Stimulated activated CD8-positive, alpha-beta memory T cell treated with anti-CD3 and anti-CD28 coated beads, Interleukin-2, amount 100 ng/mL, for 48 hours (primary cell): ENCODE measurements around the gene PCDHB8.
"Not testable (repeated sequence)": the region's sequence is repeated elsewhere in the genome, so short reads cannot be mapped to it uniquely, and the experiment has no call there.

Source experiments
- DNase-seq, 2 donors: peaks; one replicate each; pipeline ENCODE4 v3.0.0-alpha.2; 2020; ENCODE audit warnings: low read depth in 2 of 2

PCDHB8 gene

DNA sequence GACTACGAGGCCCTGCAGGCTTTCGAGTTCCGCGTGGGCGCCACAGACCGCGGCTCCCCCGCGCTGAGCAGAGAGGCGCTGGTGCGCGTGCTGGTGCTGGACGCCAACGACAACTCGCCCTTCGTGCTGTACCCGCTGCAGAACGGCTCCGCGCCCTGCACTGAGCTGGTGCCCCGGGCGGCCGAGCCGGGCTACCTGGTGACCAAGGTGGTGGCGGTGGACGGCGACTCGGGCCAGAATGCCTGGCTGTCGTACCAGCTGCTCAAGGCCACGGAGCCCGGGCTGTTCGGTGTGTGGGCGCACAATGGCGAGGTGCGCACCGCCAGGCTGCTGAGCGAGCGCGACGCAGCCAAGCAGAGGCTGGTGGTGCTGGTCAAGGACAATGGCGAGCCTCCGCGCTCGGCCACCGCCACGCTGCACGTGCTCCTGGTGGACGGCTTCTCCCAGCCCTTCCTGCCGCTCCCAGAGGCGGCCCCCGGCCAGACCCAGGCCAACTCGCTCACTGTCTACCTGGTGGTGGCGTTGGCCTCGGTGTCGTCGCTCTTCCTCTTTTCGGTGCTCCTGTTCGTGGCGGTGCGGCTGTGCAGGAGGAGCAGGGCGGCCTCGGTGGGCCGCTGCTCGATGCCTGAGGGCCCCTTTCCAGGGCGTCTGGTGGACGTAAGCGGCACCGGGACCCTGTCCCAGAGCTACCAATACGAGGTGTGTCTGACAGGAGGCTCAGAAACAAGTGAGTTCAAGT, 6.7 kb downstream of the PCDHB8 start:
- DNase-seq, result not testable (repeated sequence)

DNA sequence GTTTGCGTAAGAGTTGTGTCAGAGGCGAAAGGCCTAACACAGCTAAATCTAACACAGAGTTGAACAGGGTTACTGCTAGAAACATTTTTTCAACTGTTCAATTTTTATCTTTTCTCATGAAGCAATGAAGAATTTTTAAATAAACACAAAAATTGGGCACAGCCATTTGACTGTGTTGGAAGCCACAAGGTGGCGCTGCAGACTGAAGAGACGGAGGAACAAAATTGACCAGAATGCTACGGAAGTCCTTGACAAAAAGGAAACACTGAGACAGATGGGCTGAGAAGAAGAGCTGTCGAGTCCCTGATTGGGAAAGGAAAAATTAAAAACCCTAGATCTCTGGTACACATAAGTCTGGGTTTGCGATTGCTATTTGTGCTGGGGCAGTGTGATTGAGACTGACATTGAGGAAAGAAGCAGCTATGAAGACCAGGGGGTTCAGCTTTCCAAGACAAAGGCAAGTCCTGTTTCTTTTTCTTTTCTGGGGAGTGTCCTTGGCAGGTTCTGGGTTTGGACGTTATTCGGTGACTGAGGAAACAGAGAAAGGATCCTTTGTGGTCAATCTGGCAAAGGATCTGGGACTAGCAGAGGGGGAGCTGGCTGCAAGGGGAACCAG, 9.4 kb downstream of the PCDHB8 start, which contains the start of gene PCDHB9:
TSS of gene PCDHB9 (plus strand) at position 265 of the 616 bp plus-strand sequence. CDS start at position 423, 158 bp downstream.
- no peak for DNase-seq

DNA sequence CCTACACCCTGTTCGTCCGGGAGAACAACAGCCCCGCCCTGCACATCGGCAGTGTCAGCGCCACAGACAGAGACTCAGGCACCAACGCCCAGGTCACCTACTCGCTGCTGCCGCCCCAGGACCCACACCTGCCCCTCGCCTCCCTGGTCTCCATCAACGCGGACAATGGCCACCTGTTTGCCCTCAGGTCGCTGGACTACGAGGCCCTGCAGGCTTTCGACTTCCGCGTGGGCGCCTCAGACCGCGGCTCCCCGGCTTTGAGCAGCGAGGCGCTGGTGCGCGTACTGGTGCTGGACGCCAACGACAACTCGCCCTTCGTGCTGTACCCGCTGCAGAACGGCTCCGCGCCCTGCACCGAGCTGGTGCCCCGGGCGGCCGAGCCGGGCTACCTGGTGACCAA, 11.1 kb downstream of the PCDHB8 start:
- not testable (repeated sequence) for DNase-seq

DNA sequence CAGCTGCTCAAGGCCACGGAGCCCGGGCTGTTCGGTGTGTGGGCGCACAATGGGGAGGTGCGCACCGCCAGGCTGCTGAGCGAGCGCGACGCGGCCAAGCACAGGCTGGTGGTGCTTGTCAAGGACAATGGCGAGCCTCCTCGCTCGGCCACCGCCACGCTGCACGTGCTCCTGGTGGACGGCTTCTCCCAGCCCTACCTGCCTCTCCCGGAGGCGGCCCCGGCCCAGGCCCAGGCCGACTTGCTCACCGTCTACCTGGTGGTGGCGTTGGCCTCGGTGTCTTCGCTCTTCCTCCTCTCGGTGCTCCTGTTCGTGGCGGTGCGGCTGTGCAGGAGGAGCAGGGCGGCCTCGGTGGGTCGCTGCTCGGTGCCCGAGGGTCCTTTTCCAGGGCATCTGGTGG, 11.5 kb downstream of the PCDHB8 start:
- not testable (repeated sequence) for DNase-seq

DNA sequence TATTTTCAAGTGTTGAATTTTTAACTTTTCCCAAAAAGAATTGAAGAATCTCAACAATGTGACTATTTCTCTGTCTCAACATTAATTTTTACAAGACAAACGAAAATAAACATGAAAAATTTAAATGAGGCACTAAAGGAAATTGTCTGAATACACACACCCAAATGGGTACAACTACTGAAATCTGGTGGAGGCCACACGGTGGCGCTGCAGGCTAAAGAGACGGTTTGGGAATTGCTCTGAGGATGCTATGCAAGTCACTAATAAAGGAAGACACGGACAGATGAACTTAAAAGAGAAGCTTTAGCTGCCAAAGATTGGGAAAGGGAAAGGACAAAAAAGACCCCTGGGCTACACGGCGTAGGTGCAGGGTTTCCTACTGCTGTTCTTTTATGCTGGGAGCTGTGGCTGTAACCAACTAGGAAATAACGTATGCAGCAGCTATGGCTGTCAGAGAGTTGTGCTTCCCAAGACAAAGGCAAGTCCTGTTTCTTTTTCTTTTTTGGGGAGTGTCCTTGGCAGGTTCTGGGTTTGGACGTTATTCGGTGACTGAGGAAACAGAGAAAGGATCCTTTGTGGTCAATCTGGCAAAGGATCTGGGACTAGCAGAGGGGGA, 14.6 kb downstream of the PCDHB8 start, which contains the start of gene PCDHB10:
TSS of gene PCDHB10 (plus strand) at position 244 of the 616 bp plus-strand sequence. CDS start at position 444, 200 bp downstream.
- DNase-seq, result no peak

DNA sequence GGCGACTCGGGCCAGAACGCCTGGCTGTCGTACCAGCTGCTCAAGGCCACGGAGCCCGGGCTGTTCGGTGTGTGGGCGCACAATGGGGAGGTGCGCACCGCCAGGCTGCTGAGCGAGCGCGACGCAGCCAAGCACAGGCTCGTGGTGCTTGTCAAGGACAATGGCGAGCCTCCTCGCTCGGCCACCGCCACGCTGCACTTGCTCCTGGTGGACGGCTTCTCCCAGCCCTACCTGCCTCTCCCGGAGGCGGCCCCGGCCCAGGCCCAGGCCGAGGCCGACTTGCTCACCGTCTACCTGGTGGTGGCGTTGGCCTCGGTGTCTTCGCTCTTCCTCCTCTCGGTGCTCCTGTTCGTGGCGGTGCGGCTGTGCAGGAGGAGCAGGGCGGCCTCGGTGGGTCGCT, 16.7 kb downstream of the PCDHB8 start:
- not testable (repeated sequence) for DNase-seq

DNA sequence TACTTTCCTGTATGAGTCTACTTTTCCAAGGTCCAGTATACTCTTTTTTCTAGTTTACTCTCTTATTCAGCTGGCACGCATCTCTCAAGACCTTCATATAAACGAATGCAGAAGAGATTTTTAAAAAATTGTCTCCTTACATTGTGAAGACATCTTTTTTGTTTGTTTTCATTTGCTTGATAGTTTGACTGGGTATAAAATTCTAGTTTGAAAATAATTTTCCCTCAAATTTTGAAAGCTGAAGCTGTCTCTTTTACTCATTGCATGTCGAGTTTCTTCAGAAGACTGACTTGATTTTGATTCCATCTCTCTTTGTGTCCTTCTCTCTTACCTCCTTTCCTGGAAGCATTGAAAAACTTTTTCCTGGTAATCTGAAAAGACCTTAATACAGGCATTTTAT, 18.8 kb downstream of the PCDHB8 start:
- DNase-seq, result no peak

DNA sequence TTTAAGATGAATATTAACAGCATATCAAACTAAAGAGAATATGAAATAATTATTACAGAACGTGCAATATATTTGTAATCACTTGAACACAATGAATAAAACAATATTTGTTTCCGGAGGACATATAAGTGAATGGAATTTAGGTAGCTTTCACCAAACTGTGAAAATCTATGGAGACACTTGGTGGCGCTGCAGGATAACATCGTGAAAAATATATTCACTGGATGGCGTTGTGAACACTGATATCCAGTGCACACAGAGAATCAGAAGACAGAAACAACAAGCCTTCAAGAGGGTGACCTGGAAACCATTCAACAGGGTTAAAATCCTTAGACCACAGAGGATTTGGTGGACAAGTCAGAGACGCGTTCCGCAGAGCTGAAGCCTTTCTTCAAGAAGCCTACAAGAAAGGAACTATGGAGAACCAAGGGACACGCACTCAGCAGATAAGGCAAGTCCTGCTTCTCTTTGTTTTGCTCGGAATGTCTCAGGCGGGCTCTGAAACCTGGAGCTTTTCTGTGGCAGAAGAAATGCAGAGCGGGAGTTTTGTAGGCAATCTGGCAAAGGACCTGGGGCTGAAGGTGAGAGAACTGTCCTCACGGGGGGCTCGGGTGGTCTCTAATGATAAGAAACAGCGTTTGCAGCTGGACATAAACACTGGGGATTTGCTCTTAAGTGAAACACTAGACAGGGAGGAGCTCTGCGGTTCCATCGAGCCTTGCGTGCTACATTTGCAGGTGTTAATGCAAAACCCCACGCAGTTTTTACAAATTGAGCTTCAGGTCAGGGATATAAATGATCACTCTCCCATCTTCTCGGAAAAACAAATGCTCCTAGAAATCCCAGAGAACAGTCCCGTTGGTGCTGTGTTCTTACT, 22.0 kb downstream of the PCDHB8 start, which contains the start of gene PCDHB11:
TSS of gene PCDHB11 (plus strand) at position 269 of the 877 bp plus-strand sequence. CDS start at position 417, 148 bp downstream.
- DNase-seq, result no peak

DNA sequence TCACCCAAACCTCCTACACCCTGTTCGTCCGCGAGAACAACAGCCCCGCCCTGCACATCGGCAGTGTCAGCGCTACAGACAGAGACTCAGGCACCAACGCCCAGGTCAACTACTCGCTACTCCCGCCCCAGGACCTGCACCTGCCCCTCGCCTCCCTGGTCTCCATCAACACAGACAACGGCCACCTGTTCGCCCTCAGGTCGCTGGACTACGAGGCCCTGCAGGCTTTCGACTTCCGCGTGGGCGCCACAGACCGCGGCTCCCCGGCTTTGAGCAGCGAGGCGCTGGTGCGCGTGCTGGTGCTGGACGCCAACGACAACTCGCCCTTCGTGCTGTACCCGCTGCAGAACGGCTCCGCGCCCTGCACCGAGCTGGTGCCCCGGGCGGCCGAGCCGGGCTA, 23.5 kb downstream of the PCDHB8 start:
- DNase-seq, result not testable (repeated sequence)

DNA sequence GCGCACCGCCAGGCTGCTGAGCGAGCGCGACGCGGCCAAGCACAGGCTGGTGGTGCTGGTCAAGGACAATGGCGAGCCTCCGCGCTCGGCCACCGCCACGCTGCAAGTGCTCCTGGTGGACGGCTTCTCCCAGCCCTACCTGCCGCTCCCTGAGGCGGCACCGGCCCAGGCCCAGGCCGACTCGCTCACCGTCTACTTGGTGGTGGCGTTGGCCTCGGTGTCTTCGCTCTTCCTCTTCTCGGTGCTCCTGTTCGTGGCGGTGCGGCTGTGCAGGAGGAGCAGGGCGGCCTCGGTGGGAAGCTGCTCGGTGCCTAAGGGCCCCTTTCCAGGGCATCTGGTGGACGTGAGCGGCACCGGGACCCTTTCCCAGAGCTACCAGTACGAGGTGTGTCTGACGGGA, 24.1 kb downstream of the PCDHB8 start:
- DNase-seq, result not testable (repeated sequence)

DNA sequence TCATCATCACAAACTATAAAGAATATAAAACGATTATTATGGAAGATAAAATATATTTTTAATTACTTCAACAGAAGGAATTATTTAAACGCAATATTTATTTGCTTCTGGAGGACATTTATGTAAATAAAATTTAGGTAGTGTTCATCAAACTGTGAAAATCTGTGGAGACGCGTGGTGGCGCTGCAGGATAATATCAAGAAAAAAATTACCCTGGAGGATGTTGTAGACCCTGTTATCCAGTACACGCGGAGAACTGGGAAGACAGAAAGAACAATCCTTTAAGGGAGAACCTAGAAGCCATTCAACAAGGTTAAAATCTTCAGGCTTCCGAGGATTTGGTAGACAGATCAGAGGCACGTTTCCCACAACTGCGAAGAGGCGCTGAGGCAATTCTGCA, 30.9 kb downstream of the PCDHB8 start, which contains the start of gene PCDHB12:
TSS of gene PCDHB12 (plus strand) at position 242 of the 400 bp plus-strand sequence. CDS start 189 bp downstream, outside the sequence.
- DNase-seq, result no peak

DNA sequence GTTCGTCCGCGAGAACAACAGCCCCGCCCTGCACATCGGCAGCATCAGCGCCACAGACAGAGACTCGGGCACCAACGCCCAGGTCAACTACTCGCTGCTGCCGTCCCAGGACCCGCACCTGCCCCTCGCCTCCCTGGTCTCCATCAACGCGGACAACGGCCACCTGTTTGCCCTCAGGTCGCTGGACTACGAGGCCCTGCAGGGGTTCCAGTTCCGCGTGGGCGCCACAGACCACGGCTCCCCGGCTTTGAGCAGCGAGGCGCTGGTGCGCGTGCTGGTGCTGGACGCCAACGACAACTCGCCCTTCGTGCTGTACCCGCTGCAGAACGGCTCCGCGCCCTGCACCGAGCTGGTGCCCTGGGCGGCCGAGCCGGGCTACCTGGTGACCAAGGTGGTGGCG, 32.7 kb downstream of the PCDHB8 start:
- not testable (repeated sequence) for DNase-seq

DNA sequence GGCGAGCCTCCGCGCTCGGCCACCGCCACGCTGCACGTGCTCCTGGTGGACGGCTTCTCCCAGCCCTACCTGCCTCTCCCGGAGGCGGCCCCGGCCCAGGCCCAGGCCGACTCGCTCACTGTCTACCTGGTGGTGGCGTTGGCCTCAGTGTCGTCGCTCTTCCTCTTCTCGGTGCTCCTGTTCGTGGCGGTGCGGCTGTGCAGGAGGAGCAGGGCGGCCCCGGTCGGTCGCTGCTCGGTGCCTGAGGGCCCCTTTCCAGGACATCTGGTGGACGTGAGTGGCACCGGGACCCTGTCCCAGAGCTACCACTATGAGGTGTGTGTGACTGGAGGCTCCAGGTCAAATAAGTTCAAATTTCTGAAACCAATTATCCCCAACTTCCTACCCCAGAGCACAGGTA, 33.3 kb downstream of the PCDHB8 start:
- DNase-seq, result not testable (repeated sequence)

DNA sequence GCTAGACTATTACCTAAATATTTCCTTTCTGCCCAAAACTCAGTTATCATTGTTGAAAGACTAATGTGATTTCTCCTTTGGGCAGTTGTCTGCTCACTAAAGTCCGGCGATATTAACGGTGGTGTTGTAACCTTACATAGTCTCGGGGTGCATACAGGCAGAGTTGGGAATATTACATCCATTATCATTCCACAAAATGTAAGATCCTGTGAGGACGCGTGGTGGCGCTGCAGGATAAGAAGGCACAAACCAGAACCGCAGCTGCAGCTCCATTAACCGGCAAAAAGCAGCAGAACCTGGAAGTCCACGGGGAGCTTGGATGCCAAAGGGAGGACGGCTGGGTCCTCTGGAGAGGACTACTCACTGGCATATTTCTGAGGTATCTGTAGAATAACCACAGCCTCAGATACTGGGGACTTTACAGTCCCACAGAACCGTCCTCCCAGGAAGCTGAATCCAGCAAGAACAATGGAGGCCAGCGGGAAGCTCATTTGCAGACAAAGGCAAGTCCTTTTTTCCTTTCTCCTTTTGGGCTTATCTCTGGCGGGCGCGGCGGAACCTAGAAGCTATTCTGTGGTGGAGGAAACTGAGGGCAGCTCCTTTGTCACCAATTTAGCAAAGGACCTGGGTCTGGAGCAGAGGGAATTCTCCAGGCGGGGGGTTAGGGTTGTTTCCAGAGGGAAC, 36.2 kb downstream of the PCDHB8 start, which contains the start of gene PCDHB13:
TSS of gene PCDHB13 (plus strand) at position 264 of the 684 bp plus-strand sequence. CDS start at position 469, 205 bp downstream.
- DNase-seq, result not testable (repeated sequence)

DNA sequence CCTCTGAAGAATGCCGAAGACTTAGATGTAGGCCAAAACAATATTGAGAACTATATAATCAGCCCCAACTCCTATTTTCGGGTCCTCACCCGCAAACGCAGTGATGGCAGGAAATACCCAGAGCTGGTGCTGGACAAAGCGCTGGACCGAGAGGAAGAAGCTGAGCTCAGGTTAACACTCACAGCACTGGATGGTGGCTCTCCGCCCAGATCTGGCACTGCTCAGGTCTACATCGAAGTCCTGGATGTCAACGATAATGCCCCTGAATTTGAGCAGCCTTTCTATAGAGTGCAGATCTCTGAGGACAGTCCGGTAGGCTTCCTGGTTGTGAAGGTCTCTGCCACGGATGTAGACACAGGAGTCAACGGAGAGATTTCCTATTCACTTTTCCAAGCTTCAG, 37.0 kb downstream of the PCDHB8 start:
- DNase-seq, result not testable (repeated sequence)

DNA sequence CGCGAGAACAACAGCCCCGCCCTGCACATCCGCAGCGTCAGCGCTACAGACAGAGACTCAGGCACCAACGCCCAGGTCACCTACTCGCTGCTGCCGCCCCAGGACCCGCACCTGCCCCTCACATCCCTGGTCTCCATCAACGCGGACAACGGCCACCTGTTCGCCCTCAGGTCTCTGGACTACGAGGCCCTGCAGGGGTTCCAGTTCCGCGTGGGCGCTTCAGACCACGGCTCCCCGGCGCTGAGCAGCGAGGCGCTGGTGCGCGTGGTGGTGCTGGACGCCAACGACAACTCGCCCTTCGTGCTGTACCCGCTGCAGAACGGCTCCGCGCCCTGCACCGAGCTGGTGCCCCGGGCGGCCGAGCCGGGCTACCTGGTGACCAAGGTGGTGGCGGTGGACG, 37.9 kb downstream of the PCDHB8 start:
- not testable (repeated sequence) for DNase-seq

DNA sequence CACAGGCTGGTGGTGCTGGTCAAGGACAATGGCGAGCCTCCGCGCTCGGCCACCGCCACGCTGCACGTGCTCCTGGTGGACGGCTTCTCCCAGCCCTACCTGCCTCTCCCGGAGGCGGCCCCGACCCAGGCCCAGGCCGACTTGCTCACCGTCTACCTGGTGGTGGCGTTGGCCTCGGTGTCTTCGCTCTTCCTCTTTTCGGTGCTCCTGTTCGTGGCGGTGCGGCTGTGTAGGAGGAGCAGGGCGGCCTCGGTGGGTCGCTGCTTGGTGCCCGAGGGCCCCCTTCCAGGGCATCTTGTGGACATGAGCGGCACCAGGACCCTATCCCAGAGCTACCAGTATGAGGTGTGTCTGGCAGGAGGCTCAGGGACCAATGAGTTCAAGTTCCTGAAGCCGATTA, 38.4 kb downstream of the PCDHB8 start:
- DNase-seq, result not testable (repeated sequence)

DNA sequence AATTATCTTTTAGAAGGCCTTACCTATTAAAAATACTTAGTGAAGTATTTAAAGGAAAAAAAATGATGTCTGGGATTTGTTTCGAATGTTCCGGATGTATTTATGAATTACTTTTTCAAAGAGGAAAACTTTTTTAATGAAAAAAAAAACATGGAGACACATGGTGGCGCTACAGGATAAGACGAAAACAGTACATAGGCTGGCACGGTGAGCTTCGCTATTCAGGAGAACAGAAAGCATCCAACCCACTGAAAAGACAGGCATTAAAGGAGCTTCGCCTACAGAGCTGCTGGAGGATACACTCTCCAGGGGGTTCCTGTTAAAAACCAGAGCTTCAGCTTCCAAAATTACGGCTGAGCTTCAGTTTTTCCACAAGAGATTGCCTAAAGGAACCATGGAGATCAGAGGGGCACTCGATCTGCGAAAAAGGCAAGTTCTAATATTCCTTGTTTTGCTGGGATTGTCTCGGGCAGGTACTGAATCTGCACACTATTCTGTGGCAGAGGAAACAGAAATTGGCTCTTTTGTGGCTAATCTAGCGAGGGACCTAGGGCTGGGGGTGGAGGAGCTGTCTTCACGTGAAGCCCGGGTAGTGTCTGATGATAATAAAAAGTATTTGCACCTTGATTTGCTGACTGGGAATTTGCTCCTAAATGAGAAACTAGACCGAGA, 45.7 kb downstream of the PCDHB8 start, which contains the start of gene PCDHB14:
TSS of gene PCDHB14 (plus strand) at position 232 of the 672 bp plus-strand sequence. CDS start at position 395, 163 bp downstream.
- DNase-seq, result no peak

DNA sequence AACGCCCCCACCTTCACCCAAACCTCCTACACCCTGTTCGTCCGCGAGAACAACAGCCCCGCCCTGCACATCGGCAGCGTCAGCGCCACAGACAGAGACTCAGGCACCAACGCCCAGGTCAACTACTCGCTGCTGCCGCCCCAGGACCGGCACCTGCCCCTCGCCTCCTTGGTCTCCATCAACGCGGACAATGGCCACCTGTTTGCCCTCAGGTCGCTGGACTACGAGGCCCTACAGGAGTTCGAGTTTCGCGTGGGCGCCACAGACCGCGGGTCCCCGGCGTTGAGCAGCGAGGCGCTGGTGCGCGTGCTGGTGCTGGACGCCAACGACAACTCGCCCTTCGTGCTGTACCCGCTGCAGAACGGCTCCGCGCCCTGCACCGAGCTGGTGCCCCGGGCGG, 47.3 kb downstream of the PCDHB8 start:
- not testable (repeated sequence) for DNase-seq

DNA sequence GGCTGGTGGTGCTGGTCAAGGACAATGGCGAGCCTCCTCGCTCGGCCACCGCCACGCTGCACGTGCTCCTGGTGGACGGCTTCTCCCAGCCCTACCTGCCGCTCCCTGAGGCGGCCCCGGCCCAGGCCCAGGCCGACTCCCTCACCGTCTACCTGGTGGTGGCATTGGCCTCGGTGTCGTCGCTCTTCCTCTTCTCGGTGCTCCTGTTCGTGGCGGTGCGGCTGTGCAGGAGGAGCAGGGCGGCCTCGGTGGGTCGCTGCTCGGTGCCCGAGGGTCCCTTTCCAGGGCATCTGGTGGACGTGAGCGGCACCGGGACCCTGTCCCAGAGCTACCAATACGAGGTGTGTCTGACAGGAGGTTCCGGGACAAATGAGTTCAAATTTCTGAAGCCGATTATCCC, 47.8 kb downstream of the PCDHB8 start:
- not testable (repeated sequence) for DNase-seq
